ENCODE results near the gene RCE1.

The RCE1 gene

DNA sequence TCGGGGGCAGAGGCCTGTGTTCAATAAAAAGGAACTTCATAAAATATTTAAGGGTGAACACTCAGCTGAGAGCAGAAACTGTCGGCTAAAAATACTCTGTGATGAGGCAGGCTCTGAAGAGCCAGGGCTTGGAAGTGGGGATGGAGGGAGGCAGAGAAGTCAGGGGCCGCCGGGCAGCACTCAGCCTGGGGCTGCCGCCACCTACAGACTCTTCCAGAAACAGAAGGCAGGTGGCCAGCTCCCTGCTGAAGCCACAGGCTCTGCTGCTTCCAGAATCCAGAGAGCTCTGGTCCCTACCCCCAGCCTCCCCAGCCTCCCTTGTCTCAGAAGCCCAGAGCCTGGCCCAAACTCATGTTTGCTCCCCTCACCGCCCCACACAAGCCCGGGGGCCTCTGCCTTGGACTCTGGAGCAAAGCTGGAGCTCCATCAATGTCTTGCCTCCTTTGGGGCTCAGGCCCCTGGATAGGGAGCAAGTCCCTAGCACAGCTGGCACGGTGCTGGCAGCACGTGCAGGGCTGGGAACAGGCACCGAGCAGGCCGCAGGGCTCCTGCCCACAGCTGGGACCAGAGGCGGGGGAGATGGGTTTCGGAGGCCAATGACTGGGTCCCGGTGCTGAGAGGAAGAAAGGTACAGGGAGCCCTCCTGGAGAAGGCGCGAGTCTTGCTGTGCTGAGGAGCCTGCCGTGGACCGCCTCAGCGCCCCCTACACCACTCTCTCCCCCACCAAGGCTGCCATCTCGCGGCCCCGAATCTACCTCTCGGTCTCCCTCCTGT, 21.9 kb downstream of the RCE1 start:
- TF ChIP-seq, protein P1, sequence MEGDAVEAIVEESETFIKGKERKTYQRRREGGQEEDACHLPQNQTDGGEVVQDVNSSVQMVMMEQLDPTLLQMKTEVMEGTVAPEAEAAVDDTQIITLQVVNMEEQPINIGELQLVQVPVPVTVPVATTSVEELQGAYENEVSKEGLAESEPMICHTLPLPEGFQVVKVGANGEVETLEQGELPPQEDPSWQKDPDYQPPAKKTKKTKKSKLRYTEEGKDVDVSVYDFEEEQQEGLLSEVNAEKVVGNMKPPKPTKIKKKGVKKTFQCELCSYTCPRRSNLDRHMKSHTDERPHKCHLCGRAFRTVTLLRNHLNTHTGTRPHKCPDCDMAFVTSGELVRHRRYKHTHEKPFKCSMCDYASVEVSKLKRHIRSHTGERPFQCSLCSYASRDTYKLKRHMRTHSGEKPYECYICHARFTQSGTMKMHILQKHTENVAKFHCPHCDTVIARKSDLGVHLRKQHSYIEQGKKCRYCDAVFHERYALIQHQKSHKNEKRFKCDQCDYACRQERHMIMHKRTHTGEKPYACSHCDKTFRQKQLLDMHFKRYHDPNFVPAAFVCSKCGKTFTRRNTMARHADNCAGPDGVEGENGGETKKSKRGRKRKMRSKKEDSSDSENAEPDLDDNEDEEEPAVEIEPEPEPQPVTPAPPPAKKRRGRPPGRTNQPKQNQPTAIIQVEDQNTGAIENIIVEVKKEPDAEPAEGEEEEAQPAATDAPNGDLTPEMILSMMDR (IDR thresholded peaks at IDR 0.05; ENCODE audit: borderline replicate concordance, control extremely low read depth, extremely low read depth, insufficient read depth, missing control alignments), result no peak
- DNase-seq (ENCODE audit: low spot score), result no peak
- in situ Hi-C loops (cut with MboI; ENCODE audit: low sequenced_read_pairs, unreplicated experiment), result no loop called here

DNA sequence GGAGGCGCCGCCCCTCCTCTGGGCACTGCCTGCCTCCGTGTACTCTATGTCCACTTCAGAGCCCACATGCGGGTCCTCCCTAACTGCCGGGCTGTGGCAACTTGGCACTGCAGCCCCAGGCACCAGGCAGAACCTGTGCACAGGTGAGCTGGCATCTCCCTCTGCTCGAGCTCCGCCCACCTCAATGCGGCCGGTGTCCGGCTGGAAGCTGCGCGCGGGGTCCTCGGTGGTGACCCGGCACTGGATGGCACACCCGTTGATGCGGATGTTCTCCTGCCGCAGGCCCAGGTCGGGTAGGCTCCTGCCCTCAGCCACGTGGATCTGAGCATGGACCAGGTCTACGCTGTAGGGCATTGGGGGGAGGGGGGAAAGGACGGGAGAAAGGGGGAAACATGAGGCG, 22.8 kb downstream of the RCE1 start:
- TF ChIP-seq, protein P1 (IDR thresholded peaks at IDR 0.05; ENCODE audit: borderline replicate concordance, control extremely low read depth, extremely low read depth, insufficient read depth, missing control alignments), result no peak
- in situ Hi-C loops (cut with MboI; ENCODE audit: low sequenced_read_pairs, unreplicated experiment), result no loop called here
- DNase-seq (ENCODE audit: low spot score), result no peak

GRCh38 chr11:66866511-66866986, 23.3 kb downstream of the RCE1 start:
- in situ Hi-C loops (cut with MboI; ENCODE audit: low sequenced_read_pairs, unreplicated experiment), result no loop called here
- DNase-seq (ENCODE audit: low spot score), result no peak
- TF ChIP-seq, protein P1 (IDR thresholded peaks at IDR 0.05; ENCODE audit: borderline replicate concordance, control extremely low read depth, extremely low read depth, insufficient read depth, missing control alignments), result no peak

DNA sequence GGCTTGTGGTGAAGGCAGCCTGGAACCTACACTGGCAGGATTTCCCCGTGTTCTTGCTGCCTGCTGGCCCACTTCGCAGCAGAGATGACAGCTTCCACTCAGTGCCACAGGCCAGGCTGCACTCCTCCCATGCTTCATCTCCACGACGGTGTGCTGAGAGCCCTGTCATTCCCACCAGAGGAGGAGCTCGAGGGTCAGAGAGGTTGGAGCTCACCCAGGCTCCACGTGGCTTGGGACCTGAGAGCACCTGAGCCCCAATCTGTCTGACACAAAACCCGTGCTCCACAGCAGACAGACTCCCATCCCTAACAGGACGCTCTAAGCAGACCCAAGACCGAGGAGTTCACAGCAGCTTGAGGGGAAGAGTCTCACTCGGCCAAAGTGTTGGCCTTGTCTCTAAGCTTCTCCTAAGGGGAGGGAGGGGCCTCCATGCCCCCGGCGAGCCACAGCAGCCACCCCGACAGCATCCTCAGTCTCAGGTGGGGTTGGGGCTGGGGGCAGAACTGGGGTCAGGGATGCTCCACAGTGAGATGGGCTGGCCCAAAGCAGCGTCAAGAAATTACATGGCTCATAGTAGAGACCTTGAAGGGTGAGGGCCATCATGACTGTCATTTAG, 24.3 kb downstream of the RCE1 start:
- TF ChIP-seq, protein P1 (IDR thresholded peaks at IDR 0.05; ENCODE audit: borderline replicate concordance, control extremely low read depth, extremely low read depth, insufficient read depth, missing control alignments), result no peak
- in situ Hi-C loops (cut with MboI; ENCODE audit: low sequenced_read_pairs, unreplicated experiment), result no loop called here
- no peak for DNase-seq (ENCODE audit: low spot score)

DNA sequence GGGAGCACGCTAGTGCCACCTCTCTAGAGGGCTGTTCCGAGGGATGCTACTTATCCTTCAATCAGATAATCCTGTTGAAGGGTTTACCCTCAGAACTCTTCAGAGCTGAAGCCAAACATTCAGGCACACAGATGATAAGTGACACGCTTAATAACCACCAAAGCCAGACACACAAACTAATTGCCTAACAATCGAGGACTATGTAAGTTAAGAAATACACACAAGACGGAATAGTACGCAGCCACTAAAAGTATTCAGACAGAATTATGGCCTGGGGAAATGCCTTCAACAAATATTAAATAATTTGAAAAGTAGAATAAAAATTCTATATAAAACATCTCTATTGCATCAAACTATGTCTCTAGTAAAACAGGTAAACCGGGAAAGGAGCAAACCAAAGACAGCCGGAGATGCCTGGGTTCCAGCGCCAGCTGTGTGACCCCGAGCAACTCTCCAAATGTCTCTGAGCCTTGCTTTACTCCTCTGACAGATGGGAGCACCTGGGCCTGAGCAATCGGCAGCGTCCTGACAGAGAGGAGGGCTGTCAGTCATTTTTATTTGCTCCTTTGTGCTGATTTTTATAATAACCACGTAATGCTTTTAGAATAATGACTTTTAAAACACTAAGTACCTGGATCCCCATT, 25.0 kb downstream of the RCE1 start:
- TF ChIP-seq, protein P1 (IDR thresholded peaks at IDR 0.05; ENCODE audit: borderline replicate concordance, control extremely low read depth, extremely low read depth, insufficient read depth, missing control alignments), result no peak
- no peak for DNase-seq (ENCODE audit: low spot score)
- in situ Hi-C loops (cut with MboI; ENCODE audit: low sequenced_read_pairs, unreplicated experiment), result no loop called here

DNA sequence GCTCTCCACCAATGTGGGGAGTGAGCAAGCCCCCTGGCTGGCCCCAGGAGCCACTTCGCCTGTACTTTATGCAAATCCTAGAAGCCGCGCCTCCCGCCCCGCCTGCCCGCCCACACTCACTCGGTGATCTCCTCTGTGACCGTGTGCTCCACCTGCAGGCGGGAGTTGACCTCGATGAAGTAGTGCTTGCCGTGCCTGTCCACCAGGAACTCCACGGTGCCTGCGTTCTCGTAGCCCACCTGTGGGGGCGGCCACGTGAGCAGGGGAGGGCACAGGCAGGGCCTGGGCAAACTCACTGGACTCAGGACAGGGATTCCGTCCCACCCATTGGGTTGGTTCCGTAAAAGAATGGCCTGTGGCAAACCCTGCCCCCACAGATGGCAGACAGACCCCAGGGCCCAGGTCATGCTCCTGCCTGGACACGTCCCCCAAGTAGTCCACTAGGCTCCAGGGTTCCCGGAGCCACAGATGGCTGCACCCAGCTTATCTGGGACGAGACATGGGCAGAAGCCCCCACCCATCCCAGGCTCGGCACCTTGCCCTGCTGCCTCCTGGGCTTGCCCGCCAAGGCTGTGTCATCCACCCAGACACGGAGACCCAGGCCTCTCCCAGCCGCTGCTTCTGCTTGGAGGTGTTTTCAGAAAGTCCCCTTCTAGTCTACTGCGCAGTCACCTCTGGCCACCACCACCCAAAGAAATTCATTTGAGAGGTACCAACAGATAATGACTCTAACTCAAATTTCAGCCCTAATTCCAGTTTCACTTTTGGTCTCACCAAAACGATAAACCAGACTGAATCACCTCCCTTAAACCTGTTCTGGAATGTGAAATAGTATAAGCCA, 25.7 kb downstream of the RCE1 start:
- TF ChIP-seq, protein P1 (IDR thresholded peaks at IDR 0.05; ENCODE audit: borderline replicate concordance, control extremely low read depth, extremely low read depth, insufficient read depth, missing control alignments), result peak; percentile 78
- in situ Hi-C loops (cut with MboI; ENCODE audit: low sequenced_read_pairs, unreplicated experiment), result no loop called here
- DNase-seq (ENCODE audit: low spot score), result peak; percentile 96
